Fibroblast of peridontal ligament (primary cell): Measurements from ENCODE around the gene SPG7.
"Not testable (repeated sequence)": the region's sequence is repeated elsewhere in the genome, so short reads cannot be mapped to it uniquely, and the experiment has no call there.

ENCODE experiments used
- DNase-seq: peaks from one replicate; pipeline ENCODE4 v3.0.0-alpha.2; 2010; ENCODE audit errors: extremely low read depth

The SPG7 gene

DNA sequence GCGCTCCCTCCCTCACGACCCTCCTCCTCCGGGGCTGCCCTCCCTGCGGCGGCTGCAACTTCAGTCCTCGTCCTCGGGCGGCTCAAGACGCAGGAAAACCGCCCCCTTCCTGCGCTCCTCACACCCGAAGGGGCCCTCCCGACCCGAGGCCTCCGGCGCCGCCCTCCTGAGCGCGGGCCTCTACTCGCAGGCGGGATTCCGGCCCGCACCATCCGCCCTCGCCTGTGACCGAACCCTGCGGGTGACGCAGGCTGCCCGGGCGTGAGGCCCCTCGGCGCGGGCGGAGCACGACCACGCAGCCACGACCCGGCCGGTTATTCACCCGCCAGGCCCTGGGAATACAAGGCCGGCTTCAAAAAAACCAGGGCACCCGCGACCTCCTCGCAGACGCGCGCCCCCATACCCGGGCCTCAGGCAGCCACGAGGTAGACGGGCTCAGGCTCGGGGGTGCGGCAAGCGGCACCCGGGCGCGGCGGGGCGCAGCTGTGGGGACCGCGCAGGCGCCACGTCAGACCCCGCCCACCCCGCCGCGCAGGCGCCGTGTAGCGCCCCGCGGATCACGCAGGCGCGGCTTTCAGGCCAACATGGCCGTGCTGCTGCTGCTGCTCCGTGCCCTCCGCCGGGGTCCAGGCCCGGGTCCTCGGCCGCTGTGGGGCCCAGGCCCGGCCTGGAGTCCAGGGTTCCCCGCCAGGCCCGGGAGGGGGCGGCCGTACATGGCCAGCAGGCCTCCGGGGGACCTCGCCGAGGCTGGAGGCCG is at the start of gene SPG7:
Gene SPG7 (plus strand): TSS at position 570 of the 757 bp plus-strand sequence. CDS start 15 bp downstream, at position 585.
- peak; percentile 77 for DNase-seq

DNA sequence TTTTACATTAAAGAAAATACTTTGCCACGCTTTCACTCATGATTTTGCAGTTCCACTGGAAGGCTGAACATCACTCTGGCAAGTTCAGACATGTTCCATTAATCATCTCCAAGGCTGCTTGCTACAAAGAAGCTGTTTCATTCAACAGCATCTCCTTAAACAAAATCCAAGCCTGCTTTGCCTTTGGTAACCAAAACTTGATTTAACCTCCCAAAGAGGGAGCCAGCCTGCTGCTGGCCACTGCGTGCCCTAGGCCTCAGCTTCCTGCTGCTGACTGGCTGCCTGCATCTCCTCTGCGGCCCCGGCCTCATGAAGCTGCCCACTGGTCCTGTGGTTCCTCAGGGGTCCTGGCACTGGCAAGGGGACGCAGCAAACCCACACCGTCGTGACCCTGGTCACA is 49.7 kb upstream of the SPG7 start:
- DNase-seq, result peak; percentile 59

DNA sequence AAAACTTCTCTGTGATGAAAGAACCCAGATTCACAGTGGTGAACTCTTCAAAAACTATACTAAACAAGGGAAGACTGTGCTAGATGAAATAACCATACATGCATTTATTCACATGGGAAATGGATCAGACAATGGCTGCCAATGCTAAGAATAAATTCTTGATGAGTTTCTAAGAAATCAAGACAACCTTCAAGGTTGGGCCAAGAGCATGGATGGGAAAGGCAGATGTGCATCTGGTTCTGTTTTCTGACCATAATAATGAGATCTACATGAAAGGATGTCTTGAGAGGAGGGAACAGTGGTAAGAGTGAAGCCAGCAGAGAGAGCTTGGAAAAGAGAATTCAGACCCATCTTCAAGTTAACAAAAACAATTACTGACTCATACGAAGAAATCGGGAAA is 49.2 kb upstream of the SPG7 start:
- no peak for DNase-seq

DNA sequence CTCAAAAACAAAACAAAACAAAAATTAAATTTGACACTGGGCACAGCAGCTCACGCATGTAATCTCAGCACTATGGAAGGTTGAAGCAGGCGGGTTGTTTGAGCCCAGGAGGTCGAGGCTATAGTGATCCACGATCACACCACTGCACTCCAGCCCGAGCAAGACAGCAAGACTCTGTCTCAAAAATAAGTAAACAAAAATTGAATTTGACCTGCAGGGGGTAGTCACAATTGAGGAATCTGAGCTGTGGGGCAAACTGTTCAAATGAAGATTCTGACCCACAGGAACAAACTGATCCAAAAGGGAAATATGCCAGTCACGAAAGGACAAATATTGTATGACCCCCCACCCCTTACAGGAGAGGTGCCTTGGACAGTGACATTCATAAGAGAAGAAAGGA is 47.6 kb upstream of the SPG7 start:
- no peak for DNase-seq

DNA sequence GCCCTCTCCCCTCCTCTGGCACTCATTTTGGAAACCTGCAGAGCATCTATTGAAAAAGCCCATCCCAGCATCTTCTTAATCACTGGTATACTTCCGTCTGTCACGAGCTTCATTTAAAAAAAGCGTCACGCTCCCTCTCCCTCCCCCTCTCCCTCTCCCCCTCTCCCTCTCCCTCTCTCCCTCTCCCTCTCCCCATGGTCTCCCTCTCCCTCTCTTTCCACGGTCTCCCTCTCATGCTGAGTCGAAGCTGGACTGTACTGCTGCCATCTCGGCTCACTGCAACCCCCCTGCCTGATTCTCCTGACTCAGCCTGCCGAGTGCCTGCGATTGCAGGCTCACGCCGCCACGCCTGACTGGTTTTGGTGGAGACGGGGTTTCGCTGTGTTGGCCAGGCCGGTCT is 46.3 kb upstream of the SPG7 start:
- not testable (repeated sequence) for DNase-seq

DNA sequence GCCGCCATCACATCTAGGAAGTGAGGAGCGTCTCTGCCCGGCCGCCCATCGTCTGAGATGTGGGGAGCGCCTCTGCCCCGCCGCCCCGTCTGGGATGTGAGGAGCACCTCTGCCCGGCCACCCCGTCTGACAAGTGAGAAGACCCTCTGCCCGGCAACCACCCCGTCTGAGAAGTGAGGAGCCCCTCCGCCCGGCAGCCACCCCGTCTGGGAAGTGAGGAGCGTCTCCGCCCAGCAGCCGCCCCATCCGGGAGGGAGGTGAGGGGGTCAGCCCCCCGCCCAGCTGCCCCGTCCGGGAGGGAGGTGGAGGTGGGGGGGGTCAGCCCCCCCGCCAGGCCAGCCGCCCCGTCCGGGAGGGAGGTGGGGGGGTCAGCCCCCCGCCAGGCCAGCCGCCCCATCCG is 45.6 kb upstream of the SPG7 start:
- not testable (repeated sequence) for DNase-seq

DNA sequence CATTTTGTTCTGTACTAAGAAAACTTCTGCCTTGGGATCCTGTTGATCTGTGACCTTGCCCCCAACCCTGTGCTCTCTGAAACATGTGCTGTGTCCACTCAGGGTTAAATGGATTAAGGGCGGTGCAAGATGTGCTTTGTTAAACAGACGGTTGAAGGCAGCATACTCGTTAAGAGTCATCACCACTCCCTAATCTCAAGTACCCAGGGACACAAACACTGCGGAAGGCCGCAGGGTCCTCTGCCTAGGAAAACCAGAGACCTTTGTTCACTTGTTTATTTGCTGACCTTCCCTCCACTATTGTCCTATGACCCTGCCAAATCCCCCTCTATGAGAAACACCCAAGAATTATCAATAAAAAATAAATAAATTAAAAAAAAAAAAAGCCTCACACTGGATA is 44.9 kb upstream of the SPG7 start:
- DNase-seq, result not testable (repeated sequence)

DNA sequence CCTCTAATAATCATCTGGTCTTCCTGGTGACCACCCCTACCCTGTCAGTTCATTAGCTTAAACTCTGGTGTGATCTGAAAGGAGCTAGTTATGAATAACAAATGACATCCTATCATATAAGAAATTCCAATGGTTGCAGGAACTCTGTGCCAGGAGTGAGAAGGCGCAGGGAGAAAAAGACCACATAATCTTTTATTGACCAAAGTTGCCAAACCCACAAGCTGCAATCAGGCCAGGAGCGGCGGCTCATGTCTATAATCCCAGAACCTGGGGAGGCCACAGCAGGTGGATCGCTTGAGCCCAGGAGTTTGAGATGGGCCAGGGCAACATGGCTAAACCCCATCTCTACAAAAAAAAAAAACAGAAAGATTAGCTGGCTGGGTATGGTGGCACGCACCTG is 41.3 kb upstream of the SPG7 start:
- no peak for DNase-seq

DNA sequence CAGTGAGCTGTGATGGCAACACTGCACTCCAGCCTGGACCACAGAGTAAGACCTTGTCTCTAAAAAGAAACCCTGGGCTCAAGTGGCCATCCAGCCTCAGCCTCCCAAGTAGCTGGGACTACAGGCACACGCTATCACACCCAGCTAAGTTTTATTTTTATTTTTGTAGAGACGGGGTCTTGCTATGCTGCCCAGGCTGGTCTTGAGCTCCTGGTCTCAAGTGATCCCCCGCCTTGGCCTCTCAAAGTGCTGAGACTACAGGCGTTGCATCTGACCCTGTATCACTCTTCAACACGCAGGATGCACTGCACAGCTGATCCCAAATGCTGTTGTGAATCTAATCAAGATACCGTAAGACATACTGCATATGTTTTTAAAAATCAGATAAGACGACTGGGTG is 40.8 kb upstream of the SPG7 start:
- no peak for DNase-seq

DNA sequence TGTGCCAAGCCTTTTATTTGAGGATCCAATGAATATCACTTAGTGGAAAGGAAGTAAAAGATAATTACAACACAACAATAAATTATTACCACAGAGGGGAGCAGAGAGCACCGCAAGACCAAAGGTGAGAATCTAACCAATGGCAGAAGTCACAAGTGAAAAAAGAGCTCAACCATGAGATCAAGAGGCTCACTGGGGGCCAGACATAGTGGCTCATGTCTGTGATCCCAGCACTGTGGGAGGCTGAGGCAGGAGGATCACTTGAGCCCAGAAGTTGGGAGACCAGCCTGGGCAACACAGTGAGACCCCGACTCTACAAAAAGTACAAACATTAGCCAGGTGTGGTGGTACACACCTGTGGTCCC is 35.5 kb upstream of the SPG7 start:
- no peak for DNase-seq

DNA sequence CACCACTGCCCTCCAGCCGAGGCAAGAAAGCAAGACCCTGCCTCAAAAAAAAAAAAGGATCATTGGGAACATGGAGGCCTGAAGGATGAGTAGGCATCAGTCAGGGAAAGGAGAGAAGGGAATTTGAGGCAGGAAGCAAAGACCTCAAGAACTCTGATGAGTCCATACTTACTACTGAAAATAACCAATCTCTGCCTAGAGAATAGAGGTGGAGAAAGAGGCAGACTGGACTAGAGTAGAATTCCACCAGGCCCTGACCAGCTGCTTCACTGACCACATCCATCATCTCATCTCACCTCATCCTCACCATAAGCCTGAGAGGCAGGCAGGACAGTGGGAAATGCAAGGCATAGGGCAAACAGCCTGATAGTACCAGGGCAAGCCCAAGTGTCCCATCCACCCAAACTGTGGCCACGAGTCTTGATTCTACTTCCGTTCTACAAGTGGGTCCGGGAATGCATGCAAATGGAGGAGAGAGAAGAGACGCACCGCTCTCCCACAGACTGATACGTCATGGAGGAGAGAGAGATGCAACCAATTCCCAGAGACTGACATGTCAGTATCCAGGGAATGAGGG is 35.0 kb upstream of the SPG7 start:
- no peak for DNase-seq

DNA sequence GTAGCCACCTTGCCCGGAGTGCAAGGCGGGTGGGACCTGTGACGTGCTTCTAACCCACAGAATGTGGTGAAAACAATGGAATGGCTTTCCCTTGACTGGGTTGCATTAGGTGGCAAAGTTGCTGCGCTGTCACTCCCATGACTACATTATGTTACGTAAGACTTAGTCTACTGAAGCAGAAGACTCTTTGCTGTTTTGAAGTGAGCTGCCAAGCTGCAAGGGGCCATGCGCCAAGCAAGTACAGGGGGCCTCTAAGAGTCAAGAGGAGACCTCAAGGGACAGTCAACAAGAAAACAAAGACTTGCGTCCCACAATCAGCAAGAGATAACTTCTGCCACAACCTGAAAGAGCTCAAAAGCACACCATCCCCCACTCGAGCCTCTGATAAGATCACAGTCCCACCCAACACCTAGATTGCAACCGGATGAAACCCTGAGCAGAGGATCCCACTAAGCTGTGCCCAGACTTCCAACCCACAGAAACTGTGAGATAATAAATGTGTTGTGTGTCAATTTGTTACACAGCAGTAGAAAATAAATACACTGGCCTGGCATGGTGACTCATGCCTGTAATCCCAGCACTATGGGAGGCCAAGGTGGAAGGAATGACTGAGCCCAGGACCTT is 34.3 kb upstream of the SPG7 start:
- no peak for DNase-seq

DNA sequence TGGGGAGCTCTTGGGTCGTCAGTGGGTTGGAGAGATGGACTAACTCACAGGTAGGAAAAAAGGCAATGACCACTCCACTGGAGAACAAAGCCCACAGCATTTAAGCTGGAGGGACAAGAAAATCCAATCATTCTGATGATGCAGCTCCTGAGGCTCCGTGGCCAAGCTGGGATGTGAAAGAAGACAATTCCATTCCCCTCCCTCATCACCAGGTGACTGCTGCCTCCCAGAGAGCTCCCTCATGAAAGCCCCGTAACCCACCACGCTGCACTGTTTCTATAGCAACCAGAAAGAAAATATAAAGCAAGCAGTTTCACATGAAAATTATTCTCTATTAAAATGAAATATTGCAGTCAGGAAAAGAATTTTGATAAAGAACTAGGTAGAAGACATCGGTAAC is 33.1 kb upstream of the SPG7 start:
- DNase-seq, result no peak

DNA sequence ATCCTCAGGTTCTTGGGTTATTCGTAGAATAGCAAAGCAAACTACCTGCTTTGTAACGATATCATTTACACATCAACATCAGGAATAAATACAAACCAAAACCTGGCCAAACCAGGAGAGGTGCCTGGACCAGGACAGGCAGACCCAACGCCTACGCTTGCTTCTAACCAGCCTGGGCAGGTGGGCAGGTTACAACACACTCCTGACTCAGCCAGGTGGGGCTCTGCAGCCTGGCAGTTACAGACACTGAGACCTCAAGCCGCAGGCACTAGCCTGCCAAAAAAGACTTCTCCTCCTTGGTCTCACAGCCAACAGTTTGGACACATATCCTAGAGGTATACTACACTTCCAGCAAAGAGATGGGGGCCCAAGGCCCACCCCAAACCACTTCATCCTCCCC is 31.8 kb upstream of the SPG7 start:
- no peak for DNase-seq

DNA sequence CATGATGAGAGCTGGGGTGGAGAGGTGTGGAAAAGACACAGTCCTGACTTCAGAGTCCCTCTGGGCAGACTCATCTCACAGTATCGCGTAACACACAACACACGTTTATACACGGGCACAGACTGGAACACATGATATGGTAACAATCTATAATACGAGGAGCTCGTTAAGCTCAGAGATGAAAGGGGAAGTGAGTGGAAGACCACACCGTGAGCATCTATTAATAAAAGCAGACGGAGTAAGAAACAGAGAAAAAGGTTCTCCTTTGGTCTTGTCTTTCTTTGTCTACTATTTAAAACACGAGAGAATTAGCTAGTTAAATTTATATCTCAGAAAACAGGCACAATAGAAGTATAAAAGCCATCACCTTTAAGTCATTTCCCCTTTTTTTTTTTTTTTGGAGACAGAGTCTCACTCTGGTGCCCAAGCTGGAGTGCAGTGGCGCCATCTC is 31.4 kb upstream of the SPG7 start:
- no peak for DNase-seq

DNA sequence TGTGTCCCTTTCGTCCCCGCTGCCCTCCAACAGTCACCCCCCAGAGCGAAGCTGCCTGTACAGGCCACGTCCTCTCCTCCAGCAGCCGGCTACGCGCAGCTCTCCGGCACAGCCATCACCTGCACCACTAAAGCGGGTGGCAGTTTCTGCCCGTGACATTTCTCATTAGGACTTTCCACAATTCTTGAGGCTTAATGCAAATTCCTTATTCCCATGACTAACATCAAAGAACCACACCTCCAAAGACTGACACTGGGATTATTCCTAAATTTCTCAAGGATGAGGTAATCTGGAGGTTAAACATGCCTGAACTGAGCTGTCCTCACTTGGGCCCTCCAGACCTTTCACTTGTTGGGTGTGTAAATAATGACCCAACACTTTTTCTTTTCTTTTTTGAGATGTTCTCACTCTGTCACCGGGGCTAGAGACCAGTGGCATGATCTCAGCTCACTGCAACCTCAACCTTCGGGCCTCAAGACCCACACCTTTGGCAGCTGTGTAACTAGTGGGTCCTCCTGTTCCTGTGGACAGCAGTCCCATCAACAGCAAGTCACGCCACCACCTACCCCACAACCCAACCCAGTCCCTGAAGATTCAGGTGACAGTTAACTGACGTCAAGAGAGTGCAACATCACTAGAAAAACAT is 29.5 kb upstream of the SPG7 start:
- no peak for DNase-seq

DNA sequence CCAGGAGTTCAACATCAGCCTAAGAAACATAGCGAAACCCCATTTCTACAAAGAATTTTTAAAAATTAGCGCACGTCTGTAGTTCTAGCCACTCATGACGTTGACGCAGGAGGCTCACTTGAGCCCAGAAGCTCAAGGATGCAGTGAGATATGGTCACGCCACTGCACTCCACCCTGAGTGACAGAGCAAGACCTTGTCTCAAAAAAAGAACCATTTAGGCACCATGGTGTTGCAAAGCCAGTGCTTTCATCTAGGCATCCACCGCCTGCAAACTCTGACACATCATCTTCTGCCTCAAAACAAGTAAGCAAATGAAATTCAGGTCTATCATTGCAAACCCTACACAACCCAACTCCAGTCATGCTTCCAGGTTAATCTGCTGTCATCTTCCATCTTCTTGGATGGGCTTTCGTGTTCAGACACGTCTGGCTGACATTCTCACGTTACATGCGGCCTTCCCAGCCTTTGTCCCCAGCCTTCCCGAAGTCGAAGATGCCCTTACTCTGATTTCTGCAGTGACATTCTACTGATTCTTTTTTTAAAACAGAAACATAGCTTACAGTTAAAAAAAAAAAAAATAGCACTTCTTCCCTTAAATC is 26.7 kb upstream of the SPG7 start:
- DNase-seq, result no peak

DNA sequence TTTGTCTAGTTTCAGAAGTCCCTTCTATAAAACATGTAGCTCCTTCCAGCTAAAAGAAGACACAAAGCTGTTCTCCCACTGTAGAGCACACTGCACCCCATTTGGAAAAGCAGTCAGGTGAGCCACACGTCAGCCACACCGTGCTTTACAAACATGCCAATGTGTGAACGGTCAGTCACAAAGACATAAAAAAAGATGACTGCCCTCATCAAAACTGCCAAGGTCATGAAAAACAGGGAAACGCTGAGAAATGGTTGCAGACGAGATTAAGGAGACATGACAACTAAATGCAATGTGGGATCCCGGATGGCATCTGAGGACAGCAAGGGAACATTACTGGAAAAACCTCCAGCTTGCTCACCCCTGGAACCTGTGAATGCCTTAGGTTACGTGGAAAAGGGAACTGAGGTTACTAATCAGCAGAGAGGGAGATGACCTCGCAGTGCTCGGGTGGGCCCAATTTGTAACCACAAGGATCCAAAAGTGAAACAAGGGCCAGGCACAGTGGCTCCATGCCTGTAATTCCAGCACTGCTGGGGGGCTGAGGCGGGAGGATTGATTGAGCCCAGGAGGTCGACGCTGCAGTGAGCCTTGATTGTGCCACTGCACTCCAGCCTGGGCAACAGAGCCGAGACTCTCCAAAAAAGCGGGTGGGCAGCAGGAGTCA is 25.9 kb upstream of the SPG7 start:
- no peak for DNase-seq

DNA sequence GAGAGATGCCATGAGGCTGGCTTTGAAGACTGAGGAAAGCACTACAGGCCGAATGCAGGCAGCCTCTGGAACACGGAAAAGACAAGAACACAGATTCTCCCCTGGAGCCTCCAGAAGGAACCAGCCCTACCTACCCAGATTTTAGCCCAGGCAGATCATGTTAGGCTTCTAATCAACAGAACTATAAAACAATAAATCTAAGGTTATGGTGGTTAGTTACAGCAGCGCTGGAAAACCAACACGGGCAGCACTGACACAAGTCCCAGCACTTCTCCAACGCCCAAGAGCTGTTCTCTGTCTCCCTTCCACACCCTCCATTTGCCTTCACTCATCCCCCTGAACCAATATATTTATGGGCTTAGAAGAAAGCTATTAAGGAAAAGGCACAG is 25.4 kb upstream of the SPG7 start:
- DNase-seq, result no peak

DNA sequence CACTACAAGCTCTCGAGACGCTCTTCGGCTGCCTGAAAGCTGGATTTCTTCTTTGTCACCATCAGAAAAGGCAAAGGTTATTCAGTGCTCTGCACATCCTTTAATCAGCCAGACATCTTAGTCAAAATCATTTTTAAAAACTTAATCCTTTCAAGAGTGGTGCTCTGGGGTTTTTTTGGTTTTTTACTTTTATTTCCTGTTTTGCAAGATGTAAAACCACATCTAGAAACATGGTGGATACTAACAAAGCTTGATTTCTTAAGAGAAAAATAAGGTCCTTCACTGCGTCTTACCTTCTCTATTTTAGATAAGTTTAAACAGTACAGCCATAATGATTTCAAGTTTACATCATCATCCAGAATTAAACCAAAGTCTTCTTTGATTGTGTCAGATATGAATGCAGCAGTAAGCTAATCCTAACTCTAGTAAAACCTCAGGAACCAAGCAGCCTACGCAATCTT is 24.1 kb upstream of the SPG7 start:
- peak; percentile 70 for DNase-seq

DNA sequence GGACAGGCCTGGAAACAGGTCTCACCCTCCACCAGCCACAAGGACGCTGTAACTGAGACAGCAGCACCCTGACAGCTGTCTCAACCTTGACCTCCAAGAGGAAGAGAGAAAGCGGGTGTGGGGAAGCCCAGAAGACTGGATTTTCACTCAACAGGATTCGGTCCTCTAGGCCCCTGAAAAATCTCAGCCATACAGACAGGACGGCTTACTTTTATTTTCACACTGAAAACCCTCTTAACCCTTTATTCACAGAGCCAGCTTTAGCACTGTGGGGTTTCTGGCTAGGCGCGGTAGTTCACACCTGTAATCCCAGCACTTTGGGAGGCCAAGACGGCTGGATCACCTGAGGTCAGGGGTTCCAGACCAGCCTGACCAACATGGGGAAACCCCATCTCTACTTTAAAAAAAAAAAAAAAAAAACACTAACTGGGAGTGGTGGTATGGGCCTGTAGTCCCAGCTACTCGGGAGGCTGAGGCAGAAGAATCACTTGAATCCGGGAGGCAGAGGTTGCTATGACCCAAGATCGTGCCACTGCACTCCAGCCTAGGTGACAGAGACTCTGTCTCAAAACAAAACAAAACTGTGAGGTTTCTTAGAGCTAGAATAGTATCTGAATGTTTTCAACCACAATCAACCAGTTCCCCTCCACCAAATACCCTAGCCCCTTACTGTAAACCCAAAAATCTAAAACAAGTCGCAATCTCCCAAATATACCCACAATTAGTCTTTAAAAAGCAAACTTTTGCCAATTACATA is 23.1 kb upstream of the SPG7 start:
- no peak for DNase-seq
